SK-N-SH (cell line): ENCODE results near the gene KIAA0040. TPM values are rescaled to one million over a fixed set of nuclear protein-coding genes. Genes with fewer than 3 reads are reported as not detected.

Experiments used
- CTCF ChIA-PET: fragments of 300-600, 350-600 bp; formaldehyde crosslinking; extraction: SDS; loops from one replicate; lab custom pipeline; 2021; lab: Yijun Ruan, JAX
- POLR2A ChIA-PET: fragments of 350-600 bp; sonication (Branson Sonifier 250); formaldehyde crosslinking; extraction: SDS; loops from one replicate; lab custom pipeline; 2020; ENCODE audit warnings: antibody characterized with exemption, inconsistent platforms; lab: Yijun Ruan, JAX
- DNase-seq: peaks from one replicate; pipeline ENCODE4 v3.0.0; 2012
- H2AFZ ChIP-seq: fragments of 200-600 bp; sonication (generic); 2 replicates; pipeline ENCODE4 v1.8.1; 2016; ENCODE audit warnings: antibody characterized with exemption, mild to moderate bottlenecking, low read depth
- H3F3A ChIP-seq: fragments of 200-600 bp; sonication (generic); replicated peaks from 2 replicates; pipeline ENCODE3; 2016; ENCODE audit warnings: antibody characterized with exemption, mild to moderate bottlenecking; ENCODE audit not compliant: insufficient read depth
- H3K27ac ChIP-seq, 2 experiments: fragments of 200-500 bp in 1 of 2; fragments of 200-600 bp in 1 of 2; sonication (Bioruptor generic) in 1 of 2; sonication (generic), shearing (Covaris generic) in 1 of 2; 2 replicates each; pipeline versions ENCODE4 v1.5.1 to v1.6.1; 2014 to 2016; ENCODE audit warnings: low read depth in 2 of 2, inconsistent platforms in 1 of 2, low read length in 1 of 2, mild to moderate bottlenecking in 1 of 2, mixed read lengths in 1 of 2
- H3K27me3 ChIP-seq: fragments of 200-600 bp; sonication (generic), shearing (Covaris generic); 2 replicates; pipeline ENCODE4 v1.6.1; 2016; ENCODE audit warnings: mixed run types; ENCODE audit not compliant: insufficient read depth
- H3K36me3 ChIP-seq, 2 experiments: fragments of 200-500 bp in 1 of 2; fragments of 200-600 bp in 1 of 2; sonication (Bioruptor generic) in 1 of 2; sonication (generic) in 1 of 2; replicated peaks in 1 of 2; 2 replicates each; pipeline versions ENCODE3 to v1.5.1; 2014 to 2016; ENCODE audit warnings: low read length in 1 of 2, mild to moderate bottlenecking in 1 of 2; ENCODE audit not compliant: insufficient read depth in 2 of 2, control insufficient read depth in 1 of 2
- H3K4me1 ChIP-seq, 2 experiments: fragments of 200-500 bp in 1 of 2; fragments of 200-600 bp in 1 of 2; sonication (Bioruptor generic) in 1 of 2; sonication (generic), shearing (Covaris generic) in 1 of 2; 2 replicates each; pipeline versions ENCODE4 v1.5.1 to v1.6.1; 2014 to 2016; ENCODE audit warnings: low read depth in 1 of 2, low read length in 1 of 2, mixed run types in 1 of 2; ENCODE audit not compliant: insufficient read depth in 2 of 2, control insufficient read depth in 1 of 2
- H3K4me2 ChIP-seq: fragments of 200-600 bp; sonication (generic), shearing (Covaris generic); 2 replicates; pipeline ENCODE4 v1.6.1; 2017; ENCODE audit warnings: mixed run types
- H3K4me3 ChIP-seq, 2 experiments: fragments of 200-500 bp in 1 of 2; fragments of 200-600 bp in 1 of 2; sonication (Bioruptor generic) in 1 of 2; sonication (generic), shearing (Covaris generic) in 1 of 2; 2 replicates each; pipeline versions ENCODE4 v1.5.1 to v1.8.1; 2014 to 2016; ENCODE audit warnings: low read depth in 2 of 2, inconsistent platforms in 1 of 2, low read length in 1 of 2, mild to moderate bottlenecking in 1 of 2, mixed read lengths in 1 of 2, moderate library complexity in 1 of 2
- H3K79me2 ChIP-seq: fragments of 200-600 bp; sonication (generic); 2 replicates; pipeline ENCODE4 v1.8.1; 2017; ENCODE audit warnings: mild to moderate bottlenecking; ENCODE audit not compliant: insufficient read depth
- H3K9ac ChIP-seq: fragments of 200-600 bp; sonication (generic); 2 replicates; pipeline ENCODE4 v1.6.1; 2017; ENCODE audit warnings: mixed run types
- H3K9me2 ChIP-seq: fragments of 200-600 bp; sonication (generic); 2 replicates; pipeline ENCODE4 v1.6.1; 2017; ENCODE audit warnings: mixed run types
- H3K9me3 ChIP-seq: fragments of 200-600 bp; sonication (generic); 2 replicates; pipeline ENCODE4 v1.6.1; 2017; ENCODE audit warnings: mixed run types, mild to moderate bottlenecking, moderate library complexity
- H4K20me1 ChIP-seq: fragments of 200-600 bp; sonication (generic); 2 replicates; pipeline ENCODE4 v1.6.1; 2017; ENCODE audit warnings: mild to moderate bottlenecking, mixed run types; ENCODE audit not compliant: insufficient read depth
- CHD2 ChIP-seq: fragments of 150-350 bp; IDR thresholded peaks from 2 replicates; pipeline ENCODE4 v1.6.1; 2018; ENCODE audit warnings: low read length; ENCODE audit not compliant: partially characterized antibody
- ELF1 ChIP-seq: IDR thresholded peaks from 2 replicates; pipeline ENCODE4 v1.4.0; 2012
- GABPA ChIP-seq: IDR thresholded peaks from 2 replicates; pipeline ENCODE4 v1.4.0; 2012; ENCODE audit warnings: low read depth, mild to moderate bottlenecking
- MEF2A ChIP-seq: IDR thresholded peaks from 2 replicates; pipeline ENCODE4 v1.4.0; 2012; ENCODE audit warnings: low read depth, borderline replicate concordance
- MXI1 ChIP-seq: IDR thresholded peaks from 2 replicates; pipeline ENCODE4 v1.6.1; 2012; ENCODE audit warnings: mild to moderate bottlenecking, low read depth, low read length, improper control_type of control experiment
- NFIC ChIP-seq: IDR thresholded peaks from 2 replicates; pipeline ENCODE4 v1.4.0; 2012; ENCODE audit warnings: borderline replicate concordance
- NRF1 ChIP-seq: IDR thresholded peaks from 2 replicates; pipeline ENCODE4 v1.6.1; 2012; ENCODE audit warnings: low read depth, mild to moderate bottlenecking, low read length
- POLR2AphosphoS5 ChIP-seq: IDR thresholded peaks from 2 replicates; pipeline ENCODE4 v1.6.1; 2012; ENCODE audit warnings: low read depth, low read length
- RCOR1 ChIP-seq: fragments of 150-350 bp; IDR thresholded peaks from 2 replicates; pipeline ENCODE4 v1.6.1; 2017; ENCODE audit warnings: antibody characterized with exemption, low read length
- REST ChIP-seq: IDR thresholded peaks from 2 replicates; pipeline ENCODE4 v1.6.1; 2012; ENCODE audit warnings: mild to moderate bottlenecking, low read depth, low read length, moderate library complexity
- RFX5 ChIP-seq: IDR thresholded peaks from 2 replicates; pipeline ENCODE4 v1.6.1; 2012; ENCODE audit warnings: mild to moderate bottlenecking, improper control_type of control experiment, low read length
- RXRA ChIP-seq: IDR thresholded peaks from 2 replicates; pipeline ENCODE4 v1.4.0; 2012; ENCODE audit warnings: low read depth, mild to moderate bottlenecking, borderline replicate concordance
- TCF12 ChIP-seq: IDR thresholded peaks from 2 replicates; pipeline ENCODE4 v1.4.0; 2012
- WGBS: methylation state at CpG from one replicate; pipeline ENCODE4 v1.1.6; 2017; ENCODE audit warnings: low lambda C conversion rate; 5-methylcytosine and 5-hydroxymethylcytosine counted together
- polyA plus RNA-seq, 3 experiments: library from polyadenylated mRNA; depleted of rRNA; stranded (reverse); fragments of >200 nt; gene quantifications; 2 replicates each; pipeline ENCODE4 v1.2.3, GENCODE V29; 2012
- TF ChIP-seq, protein P1 (sequence below): IDR thresholded peaks from 2 replicates; pipeline ENCODE4 v1.4.0; 2012; ENCODE audit warnings: low read depth, borderline replicate concordance
- TF ChIP-seq, protein P2 (sequence below): fragments of 150-350 bp; IDR thresholded peaks from 2 replicates; pipeline ENCODE4 v1.6.1; 2017; ENCODE audit warnings: antibody characterized with exemption, low read length, low read depth, borderline replicate concordance

Gene KIAA0040
- 0.08 and 0.15 TPM in 2 replicates for polyA plus RNA-seq (2012; rRNA removed)
- polyA plus RNA-seq (2012; cell fraction: cytosol; rRNA removed): 0.06 and 0.12 TPM in 2 replicates
- 0.02 TPM in 1 of 2 replicates, not detected in the other for polyA plus RNA-seq (2012; cell fraction: nucleus; rRNA removed)

DNA sequence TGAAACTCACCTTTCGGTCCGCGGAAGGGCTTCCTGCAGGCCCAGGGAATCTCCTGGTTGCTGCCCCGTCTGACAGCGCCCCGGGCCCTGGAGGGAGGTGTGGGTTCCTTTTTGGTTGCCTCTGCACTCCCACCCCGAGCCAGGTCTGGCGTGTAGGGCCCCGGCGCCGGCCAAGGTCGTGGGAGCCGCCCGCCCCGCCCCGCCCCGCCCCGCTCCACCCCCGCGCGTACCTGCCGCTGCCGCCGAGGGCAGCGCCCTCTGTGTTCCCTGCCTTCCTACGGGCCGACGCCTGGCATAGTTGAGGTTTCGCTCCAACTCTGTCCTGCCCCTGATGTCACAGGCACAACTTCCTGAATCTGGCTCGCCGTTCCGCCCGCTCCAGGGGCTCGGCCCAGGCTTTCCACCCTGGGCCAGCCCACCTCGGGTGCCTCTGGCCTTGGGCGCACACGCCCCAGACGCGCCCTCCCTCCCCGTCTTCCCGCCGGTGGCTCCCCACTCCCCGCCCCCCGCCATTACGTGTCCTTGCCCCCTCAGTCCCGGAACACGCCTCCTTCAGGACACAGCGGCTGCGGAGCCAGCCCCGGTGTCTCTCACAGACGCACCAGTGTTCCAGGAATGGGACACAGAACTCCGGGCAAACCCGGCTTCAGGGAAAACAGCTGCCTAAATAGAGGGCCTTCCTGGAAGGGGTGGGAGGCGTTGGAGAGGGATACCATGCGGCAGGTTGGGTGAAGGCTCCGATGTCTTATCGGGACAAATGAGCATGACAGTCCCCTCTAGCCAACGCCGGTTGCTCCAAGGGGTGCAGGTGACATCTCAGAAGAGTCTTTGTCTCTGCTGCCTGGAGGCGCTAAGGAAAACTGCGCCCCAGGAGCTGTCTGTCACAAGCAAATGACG, at the start of gene KIAA0040:
KIAA0040 (minus strand) TSS at position 147 of the 897 bp plus-strand sequence. CDS start 31,763 bp downstream, outside the sequence.
- Histone ChIP-seq H3K36me3 (no peaks in the 10 kb centered on the region), H2AFZ (peak within 1 kb of the TSS; percentile 68; the same call in 1 of the 2 replicates), H3K4me1 (peaks cover 0 to 10% of the 10 kb centered on the region in 2 experiments; a peak in 1 of 4 replicates), H3K4me3 (peak within 1 kb of the TSS; percentile 44 to 46), H3F3A (no peaks in the 10 kb centered on the region), H3K9me2 (no peaks in the 10 kb centered on the region), H3K27ac (no peak within 1 kb of the TSS), H3K9me3 (no peaks in the 10 kb centered on the region), H3K9ac (no peak within 1 kb of the TSS), H3K79me2 (no peaks in the 10 kb centered on the region), H4K20me1 (no peaks in the 10 kb centered on the region), H3K4me2 (peak within 1 kb of the TSS; percentile 62), H3K27me3 (no peaks in the 10 kb centered on the region)
- 20% methylated on average over 34 of the region's 62 CpGs for WGBS
- CTCF ChIA-PET: interaction anchor here (0.7 to 1.6 kb wide), 7 partner anchors 37 to 1507 kb away, joined by 3 to 13 read pairs (median 3); partner anchors contain the start of gene TNR
- POLR2A ChIA-PET: no interaction called here
- TF ChIP-seq, protein P1, sequence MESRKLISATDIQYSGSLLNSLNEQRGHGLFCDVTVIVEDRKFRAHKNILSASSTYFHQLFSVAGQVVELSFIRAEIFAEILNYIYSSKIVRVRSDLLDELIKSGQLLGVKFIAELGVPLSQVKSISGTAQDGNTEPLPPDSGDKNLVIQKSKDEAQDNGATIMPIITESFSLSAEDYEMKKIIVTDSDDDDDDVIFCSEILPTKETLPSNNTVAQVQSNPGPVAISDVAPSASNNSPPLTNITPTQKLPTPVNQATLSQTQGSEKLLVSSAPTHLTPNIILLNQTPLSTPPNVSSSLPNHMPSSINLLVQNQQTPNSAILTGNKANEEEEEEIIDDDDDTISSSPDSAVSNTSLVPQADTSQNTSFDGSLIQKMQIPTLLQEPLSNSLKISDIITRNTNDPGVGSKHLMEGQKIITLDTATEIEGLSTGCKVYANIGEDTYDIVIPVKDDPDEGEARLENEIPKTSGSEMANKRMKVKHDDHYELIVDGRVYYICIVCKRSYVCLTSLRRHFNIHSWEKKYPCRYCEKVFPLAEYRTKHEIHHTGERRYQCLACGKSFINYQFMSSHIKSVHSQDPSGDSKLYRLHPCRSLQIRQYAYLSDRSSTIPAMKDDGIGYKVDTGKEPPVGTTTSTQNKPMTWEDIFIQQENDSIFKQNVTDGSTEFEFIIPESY: no peak
- TF ChIP-seq ELF1 (no peak), TCF12 (no peak), MEF2A (no peak), NRF1 (no peak), REST (no peak), RCOR1 (no peak), POLR2AphosphoS5 (no peak), RXRA (no peak), GABPA (no peak), MXI1 (no peak; the same call in 1 of the 2 replicates), RFX5 (no peak), NFIC (no peak), CHD2 (no peak)
- TF ChIP-seq, protein P2, sequence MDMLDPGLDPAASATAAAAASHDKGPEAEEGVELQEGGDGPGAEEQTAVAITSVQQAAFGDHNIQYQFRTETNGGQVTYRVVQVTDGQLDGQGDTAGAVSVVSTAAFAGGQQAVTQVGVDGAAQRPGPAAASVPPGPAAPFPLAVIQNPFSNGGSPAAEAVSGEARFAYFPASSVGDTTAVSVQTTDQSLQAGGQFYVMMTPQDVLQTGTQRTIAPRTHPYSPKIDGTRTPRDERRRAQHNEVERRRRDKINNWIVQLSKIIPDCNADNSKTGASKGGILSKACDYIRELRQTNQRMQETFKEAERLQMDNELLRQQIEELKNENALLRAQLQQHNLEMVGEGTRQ: no peak
- DNase-seq: peak; percentile 86
